K562 (cell line): ENCODE results near the gene HS2ST1. TPM values are rescaled to one million over a fixed set of nuclear protein-coding genes. Genes with fewer than 3 reads are reported as not detected.

ENCODE experiments used
- ARID1B ChIP-seq: fragments of 450-650 bp; IDR thresholded peaks from 2 replicates; pipeline ENCODE4 v1.6.1; 2016; ENCODE audit warnings: antibody characterized with exemption, mild to moderate bottlenecking, inconsistent platforms
- ARNT ChIP-seq, 2 experiments: fragments of 450-650 bp; IDR thresholded peaks; 2 replicates each; pipeline ENCODE4 v1.6.1; 2016; ENCODE audit warnings: mild to moderate bottlenecking in 1 of 2
- ASH1L ChIP-seq: fragments of 450-650 bp; IDR thresholded peaks from 2 replicates; pipeline ENCODE4 v1.6.1; 2018; ENCODE audit warnings: borderline replicate concordance, mild to moderate bottlenecking, low read depth; ENCODE audit not compliant: partially characterized antibody
- CAMTA2 ChIP-seq: fragments of 250-450 bp; sonication (Bioruptor Pico); conservative IDR thresholded peaks from 2 replicates; pipeline ENCODE4 v1.5.1; 2022
- DDX20 ChIP-seq: fragments of 450-650 bp; IDR thresholded peaks from 2 replicates; pipeline ENCODE4 v1.6.1; 2016; ENCODE audit warnings: missing genetic modification characterization, low read depth, mild to moderate bottlenecking, missing compliant biosample characterization, moderate library complexity
- E2F5 ChIP-seq: sonication (generic); formaldehyde crosslinking; IDR thresholded peaks from 2 replicates; pipeline ENCODE4 v1.8.0; 2022; ENCODE audit warnings: mild to moderate bottlenecking, missing genetic modification reagents
- ESRRB ChIP-seq: fragments of 250-450 bp; sonication (Bioruptor Pico); IDR thresholded peaks from 2 replicates; pipeline ENCODE4 v1.5.0; 2020; ENCODE audit warnings: mild to moderate bottlenecking, moderate library complexity, borderline replicate concordance
- ETS2 ChIP-seq: IDR thresholded peaks from 2 replicates; pipeline ENCODE4 v1.6.1; 2016; ENCODE audit warnings: borderline replicate concordance, missing genetic modification characterization, mild to moderate bottlenecking, moderate library complexity, missing compliant biosample characterization; ENCODE audit not compliant: poor library complexity, severe bottlenecking
- ETV6 ChIP-seq, 3 experiments: fragments of 150-350 bp in 1 of 3; sonication (generic) in 1 of 3; formaldehyde crosslinking in 1 of 3; IDR thresholded peaks; 2 replicates each; pipeline versions ENCODE4 v1.6.1 to v1.8.0; 2014 to 2022; ENCODE audit warnings: borderline replicate concordance in 2 of 3, low read depth in 2 of 3, antibody characterized with exemption in 1 of 3, low read length in 1 of 3, mild to moderate bottlenecking in 1 of 3, missing genetic modification reagents in 1 of 3
- HDAC6 ChIP-seq: IDR thresholded peaks from 2 replicates; pipeline ENCODE4 v1.6.1; 2012; ENCODE audit warnings: low read depth, mild to moderate bottlenecking, control low read depth, inconsistent platforms, low read length, moderate library complexity
- HDGF ChIP-seq: fragments of 450-650 bp; IDR thresholded peaks from 2 replicates; pipeline ENCODE4 v1.6.1; 2016
- KAT7 ChIP-seq: sonication (generic); formaldehyde crosslinking; IDR thresholded peaks from 2 replicates; pipeline ENCODE4 v1.8.0; 2022; ENCODE audit warnings: missing genetic modification reagents, mild to moderate bottlenecking, borderline replicate concordance
- LARP7 ChIP-seq: fragments of 450-650 bp; IDR thresholded peaks from 2 replicates; pipeline ENCODE4 v1.6.1; 2016
- MAFF ChIP-seq: IDR thresholded peaks from 2 replicates; pipeline ENCODE4 v1.6.1; 2012; ENCODE audit warnings: low read length, improper control_type of control experiment
- RBM25 ChIP-seq: fragments of 200-400 bp; formaldehyde crosslinking; IDR thresholded peaks from 2 replicates; pipeline ENCODE4 v1.6.1; 2018; ENCODE audit warnings: low read length, low read depth, moderate library complexity; ENCODE audit not compliant: severe bottlenecking
- SP2 ChIP-seq: IDR thresholded peaks from 2 replicates; pipeline ENCODE4 v1.6.1; 2011; ENCODE audit warnings: mild to moderate bottlenecking, low read depth, low read length, moderate library complexity; ENCODE audit not compliant: poor library complexity, severe bottlenecking; ENCODE audit errors: extremely low read depth
- TAF9B ChIP-seq: fragments of 450-650 bp; IDR thresholded peaks from 2 replicates; pipeline ENCODE4 v1.6.1; 2018; ENCODE audit warnings: mild to moderate bottlenecking; ENCODE audit not compliant: partially characterized antibody
- TEAD4 ChIP-seq, 2 experiments: sonication (generic) in 1 of 2; formaldehyde crosslinking in 1 of 2; IDR thresholded peaks; 2 replicates each; pipeline versions ENCODE4 v1.6.1 to v1.8.0; 2012 to 2022; ENCODE audit warnings: borderline replicate concordance in 1 of 2, inconsistent platforms in 1 of 2, low read length in 1 of 2, mild to moderate bottlenecking in 1 of 2, missing genetic modification reagents in 1 of 2
- VEZF1 ChIP-seq: fragments of 200-800 bp; sonication (Bioruptor generic); IDR thresholded peaks from 2 replicates; pipeline ENCODE4 v1.6.1; 2017; ENCODE audit warnings: missing genetic modification characterization, missing compliant biosample characterization
- ZBED1 ChIP-seq: IDR thresholded peaks from 2 replicates; pipeline ENCODE4 v1.6.1; 2014
- ZBTB8A ChIP-seq: fragments of 450-650 bp; IDR thresholded peaks from 2 replicates; pipeline ENCODE4 v1.6.1; 2018; ENCODE audit warnings: mild to moderate bottlenecking, moderate library complexity; ENCODE audit not compliant: partially characterized antibody
- ZFX ChIP-seq: sonication (generic); formaldehyde crosslinking; IDR thresholded peaks from 2 replicates; pipeline ENCODE4 v1.8.0; 2022; ENCODE audit warnings: mild to moderate bottlenecking, missing genetic modification reagents, moderate library complexity
- ZNF12 ChIP-seq: sonication (generic); formaldehyde crosslinking; IDR thresholded peaks from 2 replicates; pipeline ENCODE4 v1.4.0; 2020; ENCODE audit warnings: mild to moderate bottlenecking, missing genetic modification reagents
- ZNF431 ChIP-seq: sonication (generic); formaldehyde crosslinking; IDR thresholded peaks from 2 replicates; pipeline ENCODE4 v1.8.0; 2022; ENCODE audit warnings: mild to moderate bottlenecking, missing genetic modification reagents
- ZNF583 ChIP-seq: fragments of 250-450 bp; sonication (Bioruptor Pico); IDR thresholded peaks from 2 replicates; pipeline ENCODE4 v1.4.0; 2020
- ZNF764 ChIP-seq: fragments of 250-450 bp; sonication (Bioruptor Pico); IDR thresholded peaks from 2 replicates; pipeline ENCODE4 v1.4.0; 2020; ENCODE audit warnings: low read depth, mild to moderate bottlenecking, moderate library complexity
- polyA plus RNA-seq, 8 experiments: library from polyadenylated mRNA; depleted of rRNA in 4 of 8; stranded (reverse) in 5 of 8; unstranded in 3 of 8; fragments of >200 nt; fragmentation: Nextera tagmentation in 2 of 8; fragmentation: Illumina TruSeq in 1 of 8; extraction: Ambion mirVana in 2 of 8; extraction: Trizol in 1 of 8; gene quantifications; 2 replicates each; pipeline versions ENCODE4 v1.2.1 to v1.2.3, GENCODE V29; 2011 to 2014; ENCODE audit warnings: inconsistent platforms in 1 of 8, missing spikeins in 1 of 8
- total RNA-seq, 7 experiments: library from RNA; depleted of rRNA in 6 of 7; stranded (reverse); fragments of >200 nt in 6 of 7; fragmentation: Illumina TruSeq in 2 of 7; extraction: Trizol in 2 of 7; gene quantifications; 2 replicates each; pipeline versions ENCODE4 v1.2.1 to v1.2.3, GENCODE V29; 2011 to 2021; ENCODE audit warnings: low replicate concordance in 1 of 7
- TF ChIP-seq, protein P1 (sequence below): IDR thresholded peaks from 2 replicates; pipeline ENCODE4 v1.6.1; 2011; ENCODE audit not compliant: insufficient read length; ENCODE audit errors: extremely low read depth

The HS2ST1 gene
- total and polyA plus RNA-seq, 9 of the 15 experiments (the other 6 are each of a cell fraction or from before 2014, with no cell fraction given), result 7.7 to 43.3 (median 25.8) TPM

DNA sequence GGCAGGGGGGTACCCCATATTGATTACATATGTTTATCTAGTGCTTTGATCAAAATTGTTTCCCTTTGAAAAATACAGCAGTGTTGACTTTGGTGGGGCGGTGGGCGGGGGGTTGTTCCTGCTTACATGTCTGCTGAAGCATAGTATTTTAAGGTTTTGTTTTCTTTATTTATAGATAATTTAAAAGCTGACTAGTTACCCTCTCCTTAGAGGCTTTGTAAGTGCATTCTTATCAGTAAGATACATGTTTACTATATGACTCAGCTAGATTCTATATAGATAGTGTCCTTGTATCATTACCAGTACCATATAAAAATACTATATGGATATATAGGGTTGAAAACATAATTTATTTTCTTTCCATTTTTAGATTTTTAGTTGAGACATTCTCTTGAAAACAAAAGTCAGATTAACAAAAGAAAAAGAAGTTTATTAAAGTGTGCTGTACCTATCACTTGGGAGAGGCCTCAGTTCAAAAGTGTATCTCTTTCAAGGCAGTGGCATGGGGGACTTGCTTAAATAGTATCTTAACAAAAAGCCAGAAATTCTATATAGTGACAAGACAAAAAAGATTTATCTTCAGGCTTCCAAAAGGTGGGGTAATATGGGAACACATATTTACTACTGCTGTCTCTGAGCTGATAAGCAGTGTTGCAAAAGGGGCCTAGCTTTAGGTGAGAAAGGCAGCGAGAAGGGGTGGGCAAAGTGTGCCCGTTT, 79.0 kb downstream of the HS2ST1 start (continued):
- TF ChIP-seq TEAD4 (IDR thresholded peaks at IDR 0.05; ENCODE audit: low read length) (peak; percentile 88), TEAD4 (CRISPR knock-in tag; IDR thresholded peaks at IDR 0.05; ENCODE audit: borderline replicate concordance) (no peak), ASH1L (no peak), TAF9B (no peak), ARID1B (peak; percentile 95), ZBED1 (no peak), DDX20 (no peak), ZNF12 (CRISPR knock-in tag) (no peak), VEZF1 (CRISPR knock-in tag) (peak; percentile 59; the same call in 1 of the 2 replicates), LARP7 (no peak), KAT7 (CRISPR knock-in tag) (no peak), ZBTB8A (no peak), ESRRB (CRISPR knock-in tag) (no peak), ZNF583 (CRISPR knock-in tag) (no peak), ZFX (CRISPR knock-in tag) (peak; percentile 37; the same call in 1 of the 2 replicates), ZNF431 (CRISPR knock-in tag) (no peak), HDGF (no peak), ARNT (IDR thresholded peaks at IDR 0.05) (0 out of 4 replicates have a peak, but pooled peaks of 1 of the 2 experiments have one; percentile 30), ETS2 (tag) (no peak), MAFF (peak; percentile 69; the same call in 1 of the 2 replicates), CAMTA2 (CRISPR knock-in tag) (no peak), SP2 (no peak), HDAC6 (no peak), RBM25 (no peak), ETV6 (IDR thresholded peaks at IDR 0.05; ENCODE audit: borderline replicate concordance in 1 of 2, low read depth in 2 of 2, low read length in 1 of 2) (no peak), ETV6 (CRISPR knock-in tag; IDR thresholded peaks at IDR 0.05; ENCODE audit: borderline replicate concordance) (no peak), E2F5 (CRISPR knock-in tag) (no peak), ZNF764 (CRISPR knock-in tag) (no peak)
- TF ChIP-seq, protein P1, sequence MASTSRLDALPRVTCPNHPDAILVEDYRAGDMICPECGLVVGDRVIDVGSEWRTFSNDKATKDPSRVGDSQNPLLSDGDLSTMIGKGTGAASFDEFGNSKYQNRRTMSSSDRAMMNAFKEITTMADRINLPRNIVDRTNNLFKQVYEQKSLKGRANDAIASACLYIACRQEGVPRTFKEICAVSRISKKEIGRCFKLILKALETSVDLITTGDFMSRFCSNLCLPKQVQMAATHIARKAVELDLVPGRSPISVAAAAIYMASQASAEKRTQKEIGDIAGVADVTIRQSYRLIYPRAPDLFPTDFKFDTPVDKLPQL, result no peak
